Measurements from ENCODE around the gene ACOX3. TPM values are rescaled to one million over a fixed set of nuclear protein-coding genes. Genes with fewer than 3 reads are reported as not detected.

ACOX3 gene
- polyA plus RNA-seq, 1 donor (not counting 4 experiments of a cell fraction or from before 2014, with no cell fraction given) = 6.7 TPM

- no peak overlapping the region for H3K9ac ChIP-seq (ENCODE audit: control insufficient read depth, extremely low read depth, insufficient read depth, low read length)
- dilution Hi-C loops (cut with MboI; ENCODE audit: extremely low pct_ligation_motif_present, low sequenced_read_pairs) = no loop called here
- H3K4me3 ChIP-seq (ENCODE audit: control insufficient read depth in 2 of 3, extremely low read depth in 1 of 3, insufficient read depth in 2 of 3, low read depth in 1 of 3, low read length in 3 of 3) = no peak overlapping the region
- FAIRE-seq (no peak), DNase-seq (ENCODE audit: low read depth, low spot score) (no peak)
- H3K27ac ChIP-seq (ENCODE audit: control insufficient read depth, insufficient read depth, low read length) = no peak overlapping the region
- H3K4me2 ChIP-seq (ENCODE audit: control insufficient read depth, extremely low read depth, insufficient read depth, low read depth, low read length) = no peak overlapping the region
- no peaks in the 10 kb centered on the region for H3K36me3 ChIP-seq (ENCODE audit: control insufficient read depth in 2 of 2, extremely low read depth in 1 of 2, insufficient read depth in 2 of 2, low read length in 2 of 2)
- no peaks in the 10 kb centered on the region for H4K20me1 ChIP-seq (ENCODE audit: control insufficient read depth, extremely low read depth, insufficient read depth, low read length)
- H2AFZ ChIP-seq (ENCODE audit: control insufficient read depth, low read length) = no peak overlapping the region
- TF ChIP-seq EZH2 (IDR thresholded peaks at IDR 0.05; ENCODE audit: low read length) (no peak), CTCF (optimal IDR thresholded peaks at IDR 0.05 in 1 of 3, IDR thresholded peaks at IDR 0.05 in 1 of 3, conservative IDR thresholded peaks at IDR 0.05 in 1 of 3; ENCODE audit: extremely low read depth in 1 of 3, insufficient read depth in 2 of 3, low read length in 3 of 3) (no peak)
- peaks cover 5% of the 10 kb centered on the region for H3K27me3 ChIP-seq (ENCODE audit: control insufficient read depth, extremely low read depth, insufficient read depth, low read length)
- no peaks in the 10 kb centered on the region for H3K9me3 ChIP-seq (ENCODE audit: control insufficient read depth, low read depth, low read length)
- no peaks in the 10 kb centered on the region for H3K9me1 ChIP-seq (ENCODE audit: control insufficient read depth, extremely low read depth, insufficient read depth, low read length)
- no peaks in the 10 kb centered on the region for H3K79me2 ChIP-seq (ENCODE audit: control insufficient read depth, insufficient read depth, low read length)
- peaks cover 13% of the 10 kb centered on the region for H3K4me1 ChIP-seq (ENCODE audit: control insufficient read depth, extremely low read depth, insufficient read depth, low read length)
Measured at GRCh38 chr4:8350841-8351461, 89.6 kb downstream of the ACOX3 start.

- Histone ChIP-seq H3K9me3 (ENCODE audit: control insufficient read depth, low read depth, low read length) (no peaks in the 10 kb centered on the region), H2AFZ (ENCODE audit: control insufficient read depth, low read length) (no peak overlapping the region), H3K79me2 (ENCODE audit: control insufficient read depth, insufficient read depth, low read length) (no peaks in the 10 kb centered on the region), H3K9ac (ENCODE audit: control insufficient read depth, extremely low read depth, insufficient read depth, low read length) (no peak overlapping the region), H3K27ac (ENCODE audit: control insufficient read depth, insufficient read depth, low read length) (no peak overlapping the region), H3K4me2 (ENCODE audit: control insufficient read depth, extremely low read depth, insufficient read depth, low read depth, low read length) (no peak overlapping the region), H3K36me3 (ENCODE audit: control insufficient read depth in 2 of 2, extremely low read depth in 1 of 2, insufficient read depth in 2 of 2, low read length in 2 of 2) (no peaks in the 10 kb centered on the region), H3K4me1 (ENCODE audit: control insufficient read depth, extremely low read depth, insufficient read depth, low read length) (peaks cover 7% of the 10 kb centered on the region), H3K27me3 (ENCODE audit: control insufficient read depth, extremely low read depth, insufficient read depth, low read length) (peaks cover 5% of the 10 kb centered on the region), H4K20me1 (ENCODE audit: control insufficient read depth, extremely low read depth, insufficient read depth, low read length) (no peaks in the 10 kb centered on the region), H3K9me1 (ENCODE audit: control insufficient read depth, extremely low read depth, insufficient read depth, low read length) (no peaks in the 10 kb centered on the region), H3K4me3 (ENCODE audit: control insufficient read depth in 2 of 3, extremely low read depth in 1 of 3, insufficient read depth in 2 of 3, low read depth in 1 of 3, low read length in 3 of 3) (no peak overlapping the region)
- dilution Hi-C loops (cut with MboI; ENCODE audit: extremely low pct_ligation_motif_present, low sequenced_read_pairs) = no loop called here
- no peak for TF ChIP-seq CTCF (optimal IDR thresholded peaks at IDR 0.05 in 1 of 3, IDR thresholded peaks at IDR 0.05 in 1 of 3, conservative IDR thresholded peaks at IDR 0.05 in 1 of 3; ENCODE audit: extremely low read depth in 1 of 3, insufficient read depth in 2 of 3, low read length in 3 of 3)
- no peak for TF ChIP-seq EZH2 (IDR thresholded peaks at IDR 0.05; ENCODE audit: low read length)
- DNase-seq (ENCODE audit: low read depth, low spot score) = no peak
- no peak for FAIRE-seq
Measured at GRCh38 chr4:8350352-8350751, 90.2 kb downstream of the ACOX3 start.

Measured in keratinocyte (primary cell).